GM18907 (cell line): ENCODE results near the gene SYNPR.

Experiments used
- ATAC-seq: cut with Tn5 transposase; IDR thresholded peaks from one replicate; pipeline ENCODE4 v1.9.1; 2021; ENCODE audit warnings: mild to moderate bottlenecking, moderate library complexity; ENCODE audit not compliant: unreplicated experiment

SYNPR gene

GRCh38 chr3:63303238-63303637, 25.1 kb downstream of the SYNPR start:
- no peak for ATAC-seq

- ATAC-seq: no peak
Measured at GRCh38 chr3:63304421-63304820, 26.3 kb downstream of the SYNPR start.

- ATAC-seq: no peak
Measured at GRCh38 chr3:63308072-63308471, 30.0 kb downstream of the SYNPR start.

- ATAC-seq: no peak
Measured at GRCh38 chr3:63309768-63310167, 31.7 kb downstream of the SYNPR start.

- no peak for ATAC-seq
Measured at GRCh38 chr3:63323766-63324165, 45.7 kb downstream of the SYNPR start.

GRCh38 chr3:63324621-63325020, 46.5 kb downstream of the SYNPR start:
- no peak for ATAC-seq

- no peak for ATAC-seq
Measured at GRCh38 chr3:63325386-63325785, 47.3 kb downstream of the SYNPR start.

GRCh38 chr3:63328365-63328764, 50.3 kb downstream of the SYNPR start:
- ATAC-seq: no peak

- no peak for ATAC-seq
Measured at GRCh38 chr3:63331520-63331919, 53.4 kb downstream of the SYNPR start.

- ATAC-seq: no peak
Measured at GRCh38 chr3:63333815-63334214, 55.7 kb downstream of the SYNPR start.

GRCh38 chr3:63338351-63338750, 60.2 kb downstream of the SYNPR start:
- no peak for ATAC-seq

- ATAC-seq: peak; percentile 64
Measured at GRCh38 chr3:63343674-63344073, 65.6 kb downstream of the SYNPR start.

- no peak for ATAC-seq
Measured at GRCh38 chr3:63344661-63345060, 66.6 kb downstream of the SYNPR start.

- peak; percentile 80 for ATAC-seq
Measured at GRCh38 chr3:63349583-63350573, 71.8 kb downstream of the SYNPR start.

GRCh38 chr3:63351159-63352007, 73.3 kb downstream of the SYNPR start:
- peak; percentile 62 for ATAC-seq

- ATAC-seq: no peak
Measured at GRCh38 chr3:63352008-63352279, 73.8 kb downstream of the SYNPR start.

GRCh38 chr3:63353383-63353782, 75.3 kb downstream of the SYNPR start:
- no peak for ATAC-seq

GRCh38 chr3:63354160-63354559, 76.1 kb downstream of the SYNPR start:
- no peak for ATAC-seq

GRCh38 chr3:63355809-63356208, 77.7 kb downstream of the SYNPR start:
- ATAC-seq: no peak

- no peak for ATAC-seq
Measured at GRCh38 chr3:63364495-63364894, 86.4 kb downstream of the SYNPR start.

- no peak for ATAC-seq
Measured at GRCh38 chr3:63364910-63365309, 86.8 kb downstream of the SYNPR start.

GRCh38 chr3:63365671-63366070, 87.6 kb downstream of the SYNPR start:
- ATAC-seq: no peak
